NCI-H2227 (cell line): ENCODE results near the gene KIF2C.

ENCODE experiments used
- DNase-seq: peaks from one replicate; lab custom pipeline; 2025; ENCODE audit not compliant: unreplicated experiment; lab: John Stamatoyannopoulos, UW

Gene KIF2C

GRCh38 chr1:44775078-44775929 lies 35.7 kb downstream of the KIF2C start, which contains the start of gene RPS8:
Gene RPS8 (plus strand): TSS chr1:44775540. CDS start chr1:44775597, 57 bp downstream.
- peak; percentile 98 for DNase-seq

- DNase-seq = no peak
These were observed 36.5 kb downstream of the KIF2C start for GRCh38 chr1:44775930-44776729.

- no peak for DNase-seq
These were observed 37.1 kb downstream of the KIF2C start for GRCh38 chr1:44776730-44777068.

- no peak for DNase-seq
These were observed 37.9 kb downstream of the KIF2C start for GRCh38 chr1:44777547-44777946.

- DNase-seq = no peak
These were observed 38.5 kb downstream of the KIF2C start for GRCh38 chr1:44777969-44778635.

GRCh38 chr1:44778705-44779576 lies 39.3 kb downstream of the KIF2C start:
- DNase-seq = no peak

- DNase-seq = no peak
These were observed 41.0 kb downstream of the KIF2C start for GRCh38 chr1:44780583-44781121.

GRCh38 chr1:44783697-44784093 lies 44.1 kb downstream of the KIF2C start:
- DNase-seq = no peak

GRCh38 chr1:44784094-44785028 lies 44.7 kb downstream of the KIF2C start:
- peak; percentile 50 for DNase-seq

- no peak for DNase-seq
These were observed 45.4 kb downstream of the KIF2C start for GRCh38 chr1:44785029-44785380.

- no peak for DNase-seq
These were observed 46.0 kb downstream of the KIF2C start for GRCh38 chr1:44785501-44786137.

- no peak for DNase-seq
These were observed 46.7 kb downstream of the KIF2C start for GRCh38 chr1:44786138-44786840.

- DNase-seq = no peak
These were observed 47.3 kb downstream of the KIF2C start for GRCh38 chr1:44786841-44787426.

- no peak for DNase-seq
These were observed 47.9 kb downstream of the KIF2C start for GRCh38 chr1:44787506-44787905.

GRCh38 chr1:44788120-44788860 lies 48.7 kb downstream of the KIF2C start, which contains the start of gene BEST4:
Gene BEST4 (minus strand): TSS chr1:44788170. CDS start chr1:44787705, 465 bp downstream.
- no peak for DNase-seq

GRCh38 chr1:44790968-44791801 lies 51.5 kb downstream of the KIF2C start:
- DNase-seq = no peak
